GM12878 (cell line): ENCODE results near the gene PPP1R7. TPM values are rescaled to one million over a fixed set of nuclear protein-coding genes. Genes with fewer than 3 reads are reported as not detected.

Source experiments
- EGR1 ChIP-seq, 2 experiments: IDR thresholded peaks; 1 replicate in 1 of 2; 2 replicates in 1 of 2; pipeline ENCODE4 v1.6.1; 2011 to 2012; ENCODE audit warnings: low read depth in 2 of 2, low read length in 2 of 2, borderline replicate concordance in 1 of 2, mild to moderate bottlenecking in 1 of 2, moderate library complexity in 1 of 2
- ELK1 ChIP-seq: IDR thresholded peaks from 2 replicates; pipeline ENCODE4 v1.6.1; 2012; ENCODE audit warnings: low read depth, low read length, improper control_type of control experiment
- IKZF2 ChIP-seq, 2 experiments: fragments of 450-650 bp; IDR thresholded peaks; 2 replicates each; pipeline ENCODE4 v1.6.1; 2017; ENCODE audit warnings: mild to moderate bottlenecking in 2 of 2, moderate library complexity in 2 of 2
- JUNB ChIP-seq: IDR thresholded peaks from 2 replicates; pipeline ENCODE4 v1.6.1; 2016; ENCODE audit warnings: antibody characterized with exemption, mild to moderate bottlenecking
- LARP7 ChIP-seq: fragments of 450-650 bp; IDR thresholded peaks from 2 replicates; pipeline ENCODE4 v1.6.1; 2017; ENCODE audit warnings: mild to moderate bottlenecking
- NFXL1 ChIP-seq: fragments of 450-650 bp; IDR thresholded peaks from 2 replicates; pipeline ENCODE4 v1.6.1; 2017; ENCODE audit warnings: antibody characterized with exemption, mild to moderate bottlenecking, borderline replicate concordance
- PBX3 ChIP-seq: IDR thresholded peaks from 2 replicates; pipeline ENCODE4 v1.6.1; 2011; ENCODE audit warnings: mild to moderate bottlenecking, low read depth, low read length, moderate library complexity; ENCODE audit not compliant: insufficient replicate concordance
- RELB ChIP-seq: fragments of 450-650 bp; IDR thresholded peaks from 2 replicates; pipeline ENCODE4 v1.6.1; 2017; ENCODE audit warnings: low read depth, mild to moderate bottlenecking, moderate library complexity
- SIX5 ChIP-seq: IDR thresholded peaks from 2 replicates; pipeline ENCODE4 v1.6.1; 2011; ENCODE audit warnings: mild to moderate bottlenecking, low read depth, low read length, moderate library complexity; ENCODE audit not compliant: severe bottlenecking
- SKIL ChIP-seq: fragments of 450-650 bp; IDR thresholded peaks from 2 replicates; pipeline ENCODE4 v1.6.1; 2017; ENCODE audit warnings: mild to moderate bottlenecking, low read depth, inconsistent platforms; ENCODE audit not compliant: poor library complexity, severe bottlenecking
- YBX1 ChIP-seq: fragments of 450-650 bp; IDR thresholded peaks from 2 replicates; pipeline ENCODE4 v1.6.1; 2016; ENCODE audit warnings: antibody characterized with exemption
- ZBED1 ChIP-seq: IDR thresholded peaks from 2 replicates; pipeline ENCODE4 v1.6.1; 2016; ENCODE audit warnings: borderline replicate concordance
- ZNF217 ChIP-seq: fragments of 450-650 bp; IDR thresholded peaks from 2 replicates; pipeline ENCODE4 v1.6.1; 2017; ENCODE audit warnings: antibody characterized with exemption, mild to moderate bottlenecking
- ZNF622 ChIP-seq: fragments of 450-650 bp; IDR thresholded peaks from 2 replicates; pipeline ENCODE4 v1.6.1; 2017; ENCODE audit warnings: mild to moderate bottlenecking, inconsistent platforms
- ZNF687 ChIP-seq: fragments of 450-650 bp; IDR thresholded peaks from 2 replicates; pipeline ENCODE4 v1.6.1; 2017; ENCODE audit warnings: mild to moderate bottlenecking, moderate library complexity
- polyA plus RNA-seq, 11 experiments: library from polyadenylated mRNA; depleted of rRNA in 4 of 11; unstranded in 6 of 11; stranded (reverse) in 5 of 11; fragments of >200 nt; fragmentation: Nextera tagmentation in 4 of 11; fragmentation: Illumina TruSeq in 1 of 11; extraction: Ambion mirVana in 4 of 11; extraction: Trizol in 1 of 11; gene quantifications; 1 replicate in 1 of 11; 2 replicates in 10 of 11; pipeline versions ENCODE4 v1.2.1 to v1.2.3, GENCODE V29; 2011 to 2016; ENCODE audit warnings: inconsistent platforms in 2 of 11, missing spikeins in 2 of 11, low read depth in 1 of 11
- total RNA-seq, 4 experiments: library from RNA; depleted of rRNA in 3 of 4; stranded (reverse); fragments of >200 nt in 3 of 4; fragmentation: Illumina TruSeq in 1 of 4; extraction: Trizol in 1 of 4; gene quantifications; 2 replicates each; pipeline versions ENCODE4 v1.2.1 to v1.2.3, GENCODE V29; 2013 to 2021
- TF ChIP-seq, protein P1 (sequence below): fragments of 450-650 bp; IDR thresholded peaks from 2 replicates; pipeline ENCODE4 v1.6.1; 2014; ENCODE audit warnings: mild to moderate bottlenecking
- TF ChIP-seq, protein P2 (sequence below): IDR thresholded peaks from 2 replicates; pipeline ENCODE4 v1.6.1; 2012; ENCODE audit warnings: low read depth, low read length, improper control_type of control experiment

PPP1R7 gene
- total and polyA plus RNA-seq, 10 of the 15 experiments (the other 5 are each of a cell fraction or from before 2014, with no cell fraction given): 78.5 to 174 (median 93.7) TPM

- TF ChIP-seq ZNF687: peak; percentile 77
- TF ChIP-seq ZNF622: no peak
- TF ChIP-seq, protein P1, sequence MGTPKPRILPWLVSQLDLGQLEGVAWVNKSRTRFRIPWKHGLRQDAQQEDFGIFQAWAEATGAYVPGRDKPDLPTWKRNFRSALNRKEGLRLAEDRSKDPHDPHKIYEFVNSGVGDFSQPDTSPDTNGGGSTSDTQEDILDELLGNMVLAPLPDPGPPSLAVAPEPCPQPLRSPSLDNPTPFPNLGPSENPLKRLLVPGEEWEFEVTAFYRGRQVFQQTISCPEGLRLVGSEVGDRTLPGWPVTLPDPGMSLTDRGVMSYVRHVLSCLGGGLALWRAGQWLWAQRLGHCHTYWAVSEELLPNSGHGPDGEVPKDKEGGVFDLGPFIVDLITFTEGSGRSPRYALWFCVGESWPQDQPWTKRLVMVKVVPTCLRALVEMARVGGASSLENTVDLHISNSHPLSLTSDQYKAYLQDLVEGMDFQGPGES: no peak
- TF ChIP-seq NFXL1: no peak
- TF ChIP-seq YBX1: no peak
- no peak for TF ChIP-seq SIX5
- TF ChIP-seq ZNF217: no peak
- TF ChIP-seq PBX3: no peak
- TF ChIP-seq ELK1: no peak
- no peak for TF ChIP-seq SKIL
- no peak; the same call in 1 of the 2 replicates for TF ChIP-seq ZBED1
- TF ChIP-seq, protein P2, sequence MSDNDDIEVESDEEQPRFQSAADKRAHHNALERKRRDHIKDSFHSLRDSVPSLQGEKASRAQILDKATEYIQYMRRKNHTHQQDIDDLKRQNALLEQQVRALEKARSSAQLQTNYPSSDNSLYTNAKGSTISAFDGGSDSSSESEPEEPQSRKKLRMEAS: 0 out of 2 replicates have a peak, but pooled peaks have one; percentile 45
- TF ChIP-seq IKZF2 (IDR thresholded peaks at IDR 0.05): peak; percentile 72 to 89; a peak in 3 of 4 replicates
- peak in 1 of 2 experiments; percentile 10; a peak in 1 of 3 replicates for TF ChIP-seq EGR1 (IDR thresholded peaks at IDR 0.05; ENCODE audit: borderline replicate concordance in 1 of 2, low read depth in 2 of 2, low read length in 2 of 2)
- no peak for TF ChIP-seq LARP7
- peak; percentile 56; the same call in 1 of the 2 replicates for TF ChIP-seq RELB
- no peak for TF ChIP-seq JUNB
These were observed 37.7 kb upstream of the PPP1R7 start (continued) for GRCh38 chr2:241112592-241112991.
